K562 (cell line): ENCODE data around the gene FAM117A. TPM values are rescaled to one million over a fixed set of nuclear protein-coding genes. Genes with fewer than 3 reads are reported as not detected.

Experiments
- C11orf30 ChIP-seq: fragments of 450-650 bp; IDR thresholded peaks from 2 replicates; pipeline ENCODE4 v1.6.1; 2016; ENCODE audit warnings: low read depth, mild to moderate bottlenecking
- DPF2 ChIP-seq: fragments of 450-650 bp; IDR thresholded peaks from 2 replicates; pipeline ENCODE4 v1.6.1; 2016
- ELF2 ChIP-seq: fragments of 250-450 bp; sonication (Bioruptor Pico); IDR thresholded peaks from 2 replicates; pipeline ENCODE4 v1.5.0; 2021; ENCODE audit warnings: mild to moderate bottlenecking
- HNRNPLL ChIP-seq: fragments of 200-400 bp; formaldehyde crosslinking; IDR thresholded peaks from 2 replicates; pipeline ENCODE4 v1.6.1; 2017; ENCODE audit warnings: low read length, low read depth, mild to moderate bottlenecking; ENCODE audit not compliant: poor library complexity, severe bottlenecking
- MTA2 ChIP-seq: fragments of 450-650 bp; IDR thresholded peaks from 2 replicates; pipeline ENCODE4 v1.6.1; 2016; ENCODE audit warnings: low read depth
- NR4A1 ChIP-seq, 2 experiments: fragments of 250-450 bp in 1 of 2; fragments of 450-650 bp in 1 of 2; sonication (Bioruptor Pico) in 1 of 2; IDR thresholded peaks; 2 replicates each; pipeline versions ENCODE4 v1.4.0 to v1.6.1; 2016 to 2020; ENCODE audit warnings: mild to moderate bottlenecking in 2 of 2, missing compliant biosample characterization in 1 of 2, missing genetic modification characterization in 1 of 2, moderate library complexity in 1 of 2
- POLR2AphosphoS5 ChIP-seq: IDR thresholded peaks from 2 replicates; pipeline ENCODE4 v1.6.1; 2011; ENCODE audit warnings: mild to moderate bottlenecking, low read depth, low read length, moderate library complexity; ENCODE audit not compliant: control insufficient read depth, insufficient read depth
- PPARD ChIP-seq: fragments of 250-450 bp; sonication (Bioruptor Pico); IDR thresholded peaks from 2 replicates; pipeline ENCODE4 v1.8.0; 2022; ENCODE audit warnings: inconsistent platforms, mild to moderate bottlenecking, moderate library complexity
- PURB ChIP-seq: sonication (generic); formaldehyde crosslinking; IDR thresholded peaks from 2 replicates; pipeline ENCODE4 v1.9.0; 2021; ENCODE audit warnings: low read depth, mild to moderate bottlenecking, missing genetic modification reagents
- SIRT6 ChIP-seq: IDR thresholded peaks from one replicate; pipeline ENCODE4 v1.6.1; 2012; ENCODE audit warnings: low read depth, mild to moderate bottlenecking, control low read depth, inconsistent platforms, low read length, moderate library complexity
- SMARCA5 ChIP-seq: fragments of 450-650 bp; IDR thresholded peaks from 2 replicates; pipeline ENCODE4 v1.6.1; 2016
- SMARCB1 ChIP-seq: IDR thresholded peaks from 2 replicates; pipeline ENCODE4 v1.6.1; 2011; ENCODE audit warnings: improper control_type of control experiment, low read depth; ENCODE audit not compliant: insufficient read length
- SRSF1 ChIP-seq: fragments of 200-400 bp; formaldehyde crosslinking; IDR thresholded peaks from 2 replicates; pipeline ENCODE4 v1.6.1; 2017; ENCODE audit warnings: mild to moderate bottlenecking, low read depth, low read length, moderate library complexity
- TEAD1 ChIP-seq, 2 experiments: fragments of 450-650 bp in 1 of 2; sonication (generic) in 1 of 2; formaldehyde crosslinking; IDR thresholded peaks; 2 replicates each; pipeline versions ENCODE4 v1.4.0 to v1.8.0; 2020 to 2022; ENCODE audit warnings: mild to moderate bottlenecking in 2 of 2, missing genetic modification reagents in 1 of 2
- ZNF764 ChIP-seq: fragments of 250-450 bp; sonication (Bioruptor Pico); IDR thresholded peaks from 2 replicates; pipeline ENCODE4 v1.4.0; 2020; ENCODE audit warnings: low read depth, mild to moderate bottlenecking, moderate library complexity
- polyA plus RNA-seq, 8 experiments: library from polyadenylated mRNA; depleted of rRNA in 4 of 8; stranded (reverse) in 5 of 8; unstranded in 3 of 8; fragments of >200 nt; fragmentation: Nextera tagmentation in 2 of 8; fragmentation: Illumina TruSeq in 1 of 8; extraction: Ambion mirVana in 2 of 8; extraction: Trizol in 1 of 8; gene quantifications; 2 replicates each; pipeline versions ENCODE4 v1.2.1 to v1.2.3, GENCODE V29; 2011 to 2014; ENCODE audit warnings: inconsistent platforms in 1 of 8, missing spikeins in 1 of 8
- total RNA-seq, 7 experiments: library from RNA; depleted of rRNA in 6 of 7; stranded (reverse); fragments of >200 nt in 6 of 7; fragmentation: Illumina TruSeq in 2 of 7; extraction: Trizol in 2 of 7; gene quantifications; 2 replicates each; pipeline versions ENCODE4 v1.2.1 to v1.2.3, GENCODE V29; 2011 to 2021; ENCODE audit warnings: low replicate concordance in 1 of 7
- TF ChIP-seq, protein P1 (sequence below): fragments of 450-650 bp; IDR thresholded peaks from 2 replicates; pipeline ENCODE4 v1.6.1; 2017; ENCODE audit warnings: antibody characterized with exemption
- TF ChIP-seq, protein P2 (sequence below): fragments of 250-450 bp; sonication (Bioruptor Pico); IDR thresholded peaks from 2 replicates; pipeline ENCODE4 v1.8.0; 2022; ENCODE audit warnings: moderate library complexity, mild to moderate bottlenecking, inconsistent platforms
- TF ChIP-seq, protein P3 (sequence below): IDR thresholded peaks from 2 replicates; pipeline ENCODE4 v1.6.1; 2012; ENCODE audit warnings: low read depth, low read length, improper control_type of control experiment, borderline replicate concordance
- TF ChIP-seq, protein P4 (sequence below): fragments of 450-650 bp; IDR thresholded peaks from 2 replicates; pipeline ENCODE4 v1.6.1; 2016; ENCODE audit warnings: mild to moderate bottlenecking

Gene FAM117A
- total and polyA plus RNA-seq, 9 of the 15 experiments (the other 6 are each of a cell fraction or from before 2014, with no cell fraction given) = 3.1 to 79.7 (median 36.6) TPM

DNA sequence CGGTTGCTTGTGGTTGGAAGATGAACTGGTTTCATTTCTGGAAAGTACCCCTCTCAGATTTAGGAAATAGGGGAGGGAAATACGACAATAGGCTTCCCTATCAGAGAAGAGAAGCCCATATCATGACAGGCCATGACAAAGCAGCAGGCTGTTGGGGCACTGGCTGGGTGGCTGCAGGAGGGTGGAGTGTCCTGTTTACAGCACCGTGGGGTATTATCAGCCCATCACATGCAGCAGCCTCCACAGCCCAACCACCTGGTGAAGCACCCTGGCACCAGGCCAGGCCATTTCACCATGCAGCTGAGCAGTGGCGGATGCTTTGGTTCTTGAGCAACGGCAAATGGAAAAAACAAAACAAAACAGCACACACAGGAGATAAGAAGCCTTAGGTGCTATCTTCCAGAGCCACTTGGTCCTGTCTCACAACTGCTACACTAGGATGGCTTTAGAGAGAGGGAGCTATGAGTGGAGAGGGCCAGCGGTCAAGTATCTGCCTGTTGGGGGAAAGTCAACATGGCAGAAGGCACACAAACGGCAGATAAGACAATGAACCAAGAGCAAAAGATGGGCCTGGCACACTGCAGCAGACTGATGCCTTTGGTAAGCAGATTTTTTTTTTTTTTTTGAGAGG, 24.2 kb downstream of the FAM117A start (continued):
- TF ChIP-seq TEAD1 (CRISPR knock-in tag; IDR thresholded peaks at IDR 0.05) (peak; percentile 87 to 94), SMARCA5 (no peak; the same call in 1 of the 2 replicates), ZNF764 (CRISPR knock-in tag) (0 out of 2 replicates have a peak, but pooled peaks have one; percentile 53), PPARD (CRISPR knock-in tag) (no peak), DPF2 (peak; percentile 100), PURB (CRISPR knock-in tag) (no peak), MTA2 (peak; percentile 99), HNRNPLL (no peak), SIRT6 (no peak), SRSF1 (no peak), ELF2 (CRISPR knock-in tag) (no peak), NR4A1 (CRISPR knock-in tag; IDR thresholded peaks at IDR 0.05) (no peak; the same call in none of the 2 replicates), NR4A1 (tag; IDR thresholded peaks at IDR 0.05) (peak; percentile 97), SMARCB1 (no peak), C11orf30 (peak; percentile 67), POLR2AphosphoS5 (peak; percentile 99)
- TF ChIP-seq, protein P1, sequence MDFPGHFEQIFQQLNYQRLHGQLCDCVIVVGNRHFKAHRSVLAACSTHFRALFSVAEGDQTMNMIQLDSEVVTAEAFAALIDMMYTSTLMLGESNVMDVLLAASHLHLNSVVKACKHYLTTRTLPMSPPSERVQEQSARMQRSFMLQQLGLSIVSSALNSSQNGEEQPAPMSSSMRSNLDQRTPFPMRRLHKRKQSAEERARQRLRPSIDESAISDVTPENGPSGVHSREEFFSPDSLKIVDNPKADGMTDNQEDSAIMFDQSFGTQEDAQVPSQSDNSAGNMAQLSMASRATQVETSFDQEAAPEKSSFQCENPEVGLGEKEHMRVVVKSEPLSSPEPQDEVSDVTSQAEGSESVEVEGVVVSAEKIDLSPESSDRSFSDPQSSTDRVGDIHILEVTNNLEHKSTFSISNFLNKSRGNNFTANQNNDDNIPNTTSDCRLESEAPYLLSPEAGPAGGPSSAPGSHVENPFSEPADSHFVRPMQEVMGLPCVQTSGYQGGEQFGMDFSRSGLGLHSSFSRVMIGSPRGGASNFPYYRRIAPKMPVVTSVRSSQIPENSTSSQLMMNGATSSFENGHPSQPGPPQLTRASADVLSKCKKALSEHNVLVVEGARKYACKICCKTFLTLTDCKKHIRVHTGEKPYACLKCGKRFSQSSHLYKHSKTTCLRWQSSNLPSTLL = peak; percentile 80
- TF ChIP-seq, protein P2, sequence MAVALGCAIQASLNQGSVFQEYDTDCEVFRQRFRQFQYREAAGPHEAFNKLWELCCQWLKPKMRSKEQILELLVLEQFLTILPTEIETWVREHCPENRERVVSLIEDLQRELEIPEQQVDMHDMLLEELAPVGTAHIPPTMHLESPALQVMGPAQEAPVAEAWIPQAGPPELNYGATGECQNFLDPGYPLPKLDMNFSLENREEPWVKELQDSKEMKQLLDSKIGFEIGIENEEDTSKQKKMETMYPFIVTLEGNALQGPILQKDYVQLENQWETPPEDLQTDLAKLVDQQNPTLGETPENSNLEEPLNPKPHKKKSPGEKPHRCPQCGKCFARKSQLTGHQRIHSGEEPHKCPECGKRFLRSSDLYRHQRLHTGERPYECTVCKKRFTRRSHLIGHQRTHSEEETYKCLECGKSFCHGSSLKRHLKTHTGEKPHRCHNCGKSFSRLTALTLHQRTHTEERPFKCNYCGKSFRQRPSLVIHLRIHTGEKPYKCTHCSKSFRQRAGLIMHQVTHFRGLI (CRISPR knock-in tag) = peak; percentile 94
- TF ChIP-seq, protein P3, sequence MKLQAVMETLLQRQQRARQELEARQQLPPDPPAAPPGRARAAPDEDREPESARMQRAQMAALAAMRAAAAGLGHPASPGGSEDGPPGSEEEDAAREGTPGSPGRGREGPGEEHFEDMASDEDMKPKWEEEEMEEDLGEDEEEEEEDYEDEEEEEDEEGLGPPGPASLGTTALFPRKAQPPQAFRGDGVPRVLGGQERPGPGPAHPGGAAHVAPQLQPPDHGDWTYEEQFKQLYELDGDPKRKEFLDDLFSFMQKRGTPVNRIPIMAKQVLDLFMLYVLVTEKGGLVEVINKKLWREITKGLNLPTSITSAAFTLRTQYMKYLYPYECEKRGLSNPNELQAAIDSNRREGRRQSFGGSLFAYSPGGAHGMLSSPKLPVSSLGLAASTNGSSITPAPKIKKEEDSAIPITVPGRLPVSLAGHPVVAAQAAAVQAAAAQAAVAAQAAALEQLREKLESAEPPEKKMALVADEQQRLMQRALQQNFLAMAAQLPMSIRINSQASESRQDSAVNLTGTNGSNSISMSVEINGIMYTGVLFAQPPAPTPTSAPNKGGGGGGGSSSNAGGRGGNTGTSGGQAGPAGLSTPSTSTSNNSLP = peak; percentile 84; the same call in 1 of the 2 replicates
- TF ChIP-seq, protein P4, sequence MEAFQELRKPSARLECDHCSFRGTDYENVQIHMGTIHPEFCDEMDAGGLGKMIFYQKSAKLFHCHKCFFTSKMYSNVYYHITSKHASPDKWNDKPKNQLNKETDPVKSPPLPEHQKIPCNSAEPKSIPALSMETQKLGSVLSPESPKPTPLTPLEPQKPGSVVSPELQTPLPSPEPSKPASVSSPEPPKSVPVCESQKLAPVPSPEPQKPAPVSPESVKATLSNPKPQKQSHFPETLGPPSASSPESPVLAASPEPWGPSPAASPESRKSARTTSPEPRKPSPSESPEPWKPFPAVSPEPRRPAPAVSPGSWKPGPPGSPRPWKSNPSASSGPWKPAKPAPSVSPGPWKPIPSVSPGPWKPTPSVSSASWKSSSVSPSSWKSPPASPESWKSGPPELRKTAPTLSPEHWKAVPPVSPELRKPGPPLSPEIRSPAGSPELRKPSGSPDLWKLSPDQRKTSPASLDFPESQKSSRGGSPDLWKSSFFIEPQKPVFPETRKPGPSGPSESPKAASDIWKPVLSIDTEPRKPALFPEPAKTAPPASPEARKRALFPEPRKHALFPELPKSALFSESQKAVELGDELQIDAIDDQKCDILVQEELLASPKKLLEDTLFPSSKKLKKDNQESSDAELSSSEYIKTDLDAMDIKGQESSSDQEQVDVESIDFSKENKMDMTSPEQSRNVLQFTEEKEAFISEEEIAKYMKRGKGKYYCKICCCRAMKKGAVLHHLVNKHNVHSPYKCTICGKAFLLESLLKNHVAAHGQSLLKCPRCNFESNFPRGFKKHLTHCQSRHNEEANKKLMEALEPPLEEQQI = peak; percentile 99
